Putamen (tissue), 1 donor: ENCODE results near the gene LHFPL3.
"Not testable (repeated sequence)": the region's sequence is repeated elsewhere in the genome, so short reads cannot be mapped to it uniquely, and the experiment has no call there.

Experiments
- DNase-seq: peaks from one replicate; pipeline ENCODE4 v3.0.0-alpha.2; 2016; ENCODE audit warnings: low spot score

LHFPL3 gene

GRCh38 chr7:104898434-104898833, 570.0 kb downstream of the LHFPL3 start:
- DNase-seq: no peak

DNA sequence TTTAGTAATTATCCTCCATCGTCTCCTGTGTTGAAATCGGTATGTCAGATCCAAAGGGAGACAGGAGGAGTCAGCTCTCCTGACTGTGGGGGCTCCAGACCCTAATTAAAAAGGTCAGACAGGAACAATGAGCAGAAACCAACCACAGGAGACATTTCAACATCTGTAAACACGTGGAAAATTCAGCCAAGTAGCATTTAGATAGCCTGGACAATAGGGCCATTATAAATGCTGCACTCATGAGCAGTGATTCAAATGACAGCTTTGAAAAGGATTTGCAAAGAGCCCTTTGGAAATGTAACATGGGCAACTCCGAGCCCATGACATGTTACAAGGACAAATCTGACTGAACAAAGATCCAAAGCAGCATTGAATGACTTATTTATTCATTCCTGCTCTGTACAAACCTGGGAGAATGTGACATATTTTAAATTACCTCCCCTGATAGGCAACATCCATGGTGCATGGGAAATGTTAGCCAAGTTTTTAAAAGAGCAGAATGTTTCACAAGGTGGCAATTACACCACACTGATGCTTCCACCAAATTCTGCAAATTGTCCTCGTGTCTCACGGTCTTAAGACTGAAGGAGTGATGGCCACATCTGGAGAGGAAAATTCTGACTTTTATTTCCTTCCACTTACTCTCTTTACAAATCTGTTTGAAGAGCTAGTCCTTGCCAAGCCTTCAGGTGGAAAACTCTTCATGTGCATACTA, 572.3 kb downstream of the LHFPL3 start:
- DNase-seq: peak; percentile 75

DNA sequence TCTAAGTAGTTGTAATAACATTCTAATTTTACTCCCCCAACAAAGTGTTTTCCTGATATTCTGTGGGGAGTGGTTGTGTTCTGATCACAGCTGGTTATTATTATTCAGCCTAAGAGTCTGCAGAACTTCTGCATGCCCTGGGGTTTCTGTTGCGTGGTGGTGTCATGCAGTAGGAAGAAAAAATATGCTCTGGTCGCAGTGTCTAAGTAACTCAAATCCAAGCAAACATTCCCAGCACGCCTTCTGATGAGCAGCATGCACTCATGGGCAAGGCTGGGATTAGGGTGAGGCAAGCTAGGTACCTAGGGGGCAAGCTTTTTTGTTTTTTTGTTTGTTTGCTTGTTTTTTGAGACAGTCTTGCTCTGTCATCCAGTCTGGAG, 572.8 kb downstream of the LHFPL3 start:
- DNase-seq: no peak

- no peak for DNase-seq
Observed at GRCh38 chr7:104902183-104902582, 573.8 kb downstream of the LHFPL3 start.

- DNase-seq: no peak
Observed at GRCh38 chr7:104903044-104903443, 574.6 kb downstream of the LHFPL3 start.

DNA sequence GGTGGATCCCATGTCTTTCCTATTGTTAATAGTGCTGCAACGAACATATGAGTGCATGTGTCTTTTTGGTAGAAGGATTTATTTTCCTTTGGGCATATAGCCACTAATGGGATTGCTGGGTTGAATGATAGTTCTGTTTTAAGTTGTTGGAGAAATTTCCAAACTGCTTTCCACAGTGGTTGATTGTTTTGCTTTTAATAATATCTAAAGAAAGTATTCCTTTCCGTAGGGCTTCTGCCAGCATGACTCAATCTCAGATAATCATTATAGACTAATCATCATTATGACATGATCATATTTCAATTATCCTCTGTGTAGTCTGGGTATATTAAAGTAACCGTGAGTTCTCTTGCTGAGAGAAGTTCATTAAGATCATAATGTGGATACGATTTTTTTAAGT, 575.4 kb downstream of the LHFPL3 start:
- no peak for DNase-seq

DNA sequence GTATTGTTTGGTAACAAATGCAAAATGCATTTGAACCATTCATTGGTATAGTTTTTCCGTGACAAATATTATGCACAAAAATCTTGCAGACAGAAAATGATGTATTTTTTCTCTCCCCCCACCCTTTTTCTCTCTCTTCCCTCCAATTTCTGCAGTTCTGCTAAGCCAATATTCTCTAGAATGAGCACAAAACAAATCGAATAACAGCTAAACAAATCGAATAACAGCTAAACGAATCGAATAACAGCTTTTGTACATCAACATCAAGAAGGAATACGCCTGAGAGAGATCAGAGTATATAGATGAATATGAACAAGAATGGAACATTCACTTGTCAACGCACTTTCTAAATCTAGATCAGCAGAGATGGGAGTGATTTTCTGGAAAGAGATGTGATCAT, 577.6 kb downstream of the LHFPL3 start:
- DNase-seq: no peak

DNA sequence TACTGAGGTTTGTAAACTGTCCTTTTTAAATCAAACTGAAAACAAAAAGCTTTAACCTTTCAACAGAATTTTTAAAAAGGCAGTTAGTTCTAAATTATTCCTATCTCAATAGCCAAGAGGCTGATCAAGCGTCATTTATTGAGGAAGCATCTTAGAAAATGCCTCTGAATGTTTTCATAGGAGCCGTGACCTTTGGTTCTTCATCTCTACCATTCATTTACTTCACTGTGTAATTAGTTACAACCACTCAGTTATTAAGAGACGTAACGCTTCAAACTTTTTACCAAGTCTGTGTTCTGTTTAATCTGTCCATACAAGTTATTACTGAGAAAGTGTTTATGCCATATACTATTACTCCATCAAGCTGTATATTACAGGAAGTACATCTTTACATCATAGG, 578.2 kb downstream of the LHFPL3 start:
- no peak for DNase-seq

GRCh38 chr7:104908636-104909035, 580.2 kb downstream of the LHFPL3 start:
- no peak for DNase-seq

- DNase-seq: no peak
Observed at GRCh38 chr7:104909096-104909495, 580.7 kb downstream of the LHFPL3 start.

- DNase-seq: no peak
Observed at GRCh38 chr7:104914421-104914820, 586.0 kb downstream of the LHFPL3 start.

DNA sequence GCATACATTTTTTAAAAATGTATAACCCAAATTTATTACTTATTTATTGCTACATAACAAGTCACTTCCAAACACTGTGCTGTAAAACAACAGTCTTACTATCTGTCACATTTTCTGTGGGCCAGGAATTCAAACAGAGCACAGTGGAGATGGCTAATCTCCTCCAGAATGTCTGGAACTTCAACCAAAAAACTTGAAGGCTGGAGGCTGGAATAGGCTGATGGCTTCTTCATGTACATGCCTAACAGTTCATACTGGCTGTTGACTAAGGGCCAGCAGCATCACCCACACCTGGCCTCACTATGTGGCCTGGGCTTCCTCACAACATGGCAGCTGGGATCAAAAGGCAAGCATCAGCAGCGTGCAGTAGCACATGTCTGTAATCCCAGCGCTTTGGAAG, 593.2 kb downstream of the LHFPL3 start:
- no peak for DNase-seq

- no peak for DNase-seq
Observed at GRCh38 chr7:104922182-104923009, 594.0 kb downstream of the LHFPL3 start.

DNA sequence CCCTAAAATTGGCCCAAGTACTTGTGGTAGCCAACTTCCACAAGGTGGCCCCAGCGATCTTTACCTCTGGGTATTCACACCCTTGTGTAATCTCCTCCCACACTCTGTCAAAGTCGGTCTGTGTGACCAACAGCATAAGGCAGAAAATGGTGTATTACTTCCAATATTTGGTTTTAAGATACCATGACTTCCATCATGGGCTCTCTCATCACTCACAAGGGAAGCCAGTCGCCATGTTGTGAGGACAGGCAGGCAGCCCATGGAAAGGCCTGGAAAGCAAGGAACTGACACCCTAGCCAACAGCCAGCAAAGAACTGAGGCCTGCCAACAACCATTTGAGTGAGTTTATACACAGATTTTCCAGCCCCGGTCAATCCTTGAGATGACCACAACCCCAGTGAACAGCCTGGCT, 594.6 kb downstream of the LHFPL3 start:
- DNase-seq: peak; percentile 49

DNA sequence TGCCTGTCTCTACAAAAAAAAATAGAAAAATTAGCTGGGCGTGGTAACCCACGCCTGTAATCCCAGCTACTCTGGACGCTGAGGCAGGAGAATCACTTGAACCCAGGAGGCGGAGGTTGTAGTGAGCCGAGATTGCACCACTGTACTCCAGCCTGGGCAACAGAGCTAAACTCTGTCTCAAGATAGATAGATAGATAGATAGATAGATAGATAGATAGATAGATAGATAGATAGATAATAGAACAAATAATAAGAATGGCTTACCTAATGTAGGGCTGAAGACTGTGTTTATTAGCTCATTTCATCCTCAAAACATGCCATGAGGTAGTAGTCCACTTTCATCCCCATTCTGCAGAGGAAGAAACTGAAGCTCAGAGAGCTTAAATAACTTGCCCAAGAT, 597.8 kb downstream of the LHFPL3 start:
- not testable (repeated sequence) for DNase-seq

DNA sequence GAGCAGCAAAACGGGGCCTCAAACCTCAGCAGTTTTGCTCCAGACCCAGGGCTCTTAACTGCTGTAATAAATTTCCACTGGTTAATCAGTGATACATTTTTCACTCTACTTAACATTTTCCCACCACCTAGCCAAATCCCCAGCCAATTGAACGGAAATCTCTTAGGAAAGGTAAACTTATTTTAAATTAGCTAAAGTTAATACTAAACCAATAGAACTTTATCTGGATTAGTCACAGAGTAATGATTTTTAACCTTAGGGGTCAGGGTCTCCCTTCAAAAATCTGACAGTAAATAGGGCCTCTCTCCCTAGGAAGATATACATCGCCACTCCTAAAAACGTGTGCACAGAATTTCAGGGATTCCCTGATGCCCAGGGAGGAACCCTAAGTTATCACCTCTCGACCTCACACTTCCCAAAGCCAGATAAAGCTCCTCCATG, 598.2 kb downstream of the LHFPL3 start:
- DNase-seq: no peak

- DNase-seq: no peak
Observed at GRCh38 chr7:104927055-104927454, 598.7 kb downstream of the LHFPL3 start.

DNA sequence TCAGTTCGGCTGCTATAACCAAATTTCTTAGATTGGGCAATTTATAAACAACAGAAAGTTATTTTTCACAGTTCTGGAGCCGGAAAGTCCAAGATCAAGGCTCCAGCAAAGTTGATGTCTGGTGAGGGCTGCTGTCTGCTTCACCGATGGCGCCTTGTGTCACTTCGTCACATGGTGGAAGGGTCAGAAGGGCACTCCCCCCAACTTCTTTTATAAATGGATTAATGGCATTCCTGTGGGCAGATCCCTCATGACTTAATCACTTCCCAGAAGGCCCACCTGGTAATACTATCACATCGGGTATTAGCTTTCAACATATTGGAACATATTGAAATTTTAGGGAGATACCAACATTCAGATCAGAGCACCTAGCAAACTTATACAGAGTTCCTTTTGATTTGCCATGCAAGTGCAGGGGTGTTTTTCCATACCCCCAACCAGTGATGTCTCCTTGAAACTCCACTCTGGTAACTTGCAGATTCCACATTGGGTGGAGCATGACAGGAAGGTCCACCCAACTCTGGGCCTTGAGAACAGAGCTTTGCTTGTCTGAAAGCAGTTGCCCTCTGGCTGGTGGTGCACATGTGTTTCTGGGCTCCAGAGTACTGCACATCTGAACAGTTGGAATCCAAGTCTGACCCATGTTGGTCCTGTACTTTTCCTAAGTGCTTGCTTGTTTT, 600.5 kb downstream of the LHFPL3 start:
- DNase-seq: no peak

DNA sequence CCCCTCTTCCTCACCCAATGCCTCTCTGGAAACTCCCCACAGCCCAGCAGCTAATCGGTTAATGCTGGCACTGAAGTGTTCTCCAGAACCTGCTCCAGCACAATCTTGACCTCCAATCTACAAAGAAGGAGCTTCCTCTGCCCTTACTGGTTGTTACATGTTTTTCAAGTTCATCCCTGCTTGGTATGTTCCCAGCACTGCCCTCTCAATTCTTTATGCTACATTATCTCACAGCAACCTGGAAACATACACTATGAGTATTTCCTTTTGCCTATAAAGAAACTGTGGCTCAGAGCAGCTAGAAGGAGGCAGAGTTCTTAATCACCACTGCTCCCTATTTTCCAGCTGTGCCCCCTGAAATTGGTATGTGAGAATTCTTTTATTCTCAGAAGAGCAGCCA, 601.5 kb downstream of the LHFPL3 start:
- DNase-seq: no peak

GRCh38 chr7:104931181-104931781, 602.9 kb downstream of the LHFPL3 start:
- DNase-seq: no peak

GRCh38 chr7:104933022-104933421, 604.6 kb downstream of the LHFPL3 start:
- DNase-seq: no peak

DNA sequence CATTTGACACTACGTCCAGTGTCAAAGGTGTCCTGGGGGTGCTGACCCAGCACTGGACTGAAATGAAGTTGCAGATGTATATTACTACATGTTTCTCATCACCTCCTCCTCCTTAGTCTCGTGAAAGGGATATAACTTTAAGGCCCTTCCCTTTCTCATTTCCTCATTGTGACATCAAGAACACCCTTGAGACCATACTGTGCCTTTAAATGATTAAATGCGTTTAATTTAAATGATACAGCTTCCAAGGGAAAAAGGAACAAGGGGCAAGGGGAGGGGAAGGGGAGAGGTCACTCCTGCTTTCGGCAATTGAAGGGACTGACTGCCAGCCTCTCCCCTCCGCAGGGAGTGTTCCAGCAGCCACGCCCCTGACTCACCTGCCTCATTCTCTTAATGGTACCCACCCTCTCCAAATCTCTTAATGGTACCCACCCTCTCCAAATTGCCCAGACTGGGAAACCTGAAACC, 605.2 kb downstream of the LHFPL3 start:
- DNase-seq: no peak
